HG03575 (cell line): ENCODE data around the gene ATRN.

ENCODE experiments used
- ATAC-seq: cut with Tn5 transposase; IDR thresholded peaks from one replicate; pipeline ENCODE4 v1.9.1; 2021; ENCODE audit not compliant: unreplicated experiment, insufficient number of reproducible peaks, low FRiP score; ENCODE audit errors: extremely low read depth

Gene ATRN

GRCh38 chr20:3680701-3681351, 210.0 kb downstream of the ATRN start:
- ATAC-seq, result no peak

GRCh38 chr20:3681352-3681930, 210.6 kb downstream of the ATRN start:
- ATAC-seq, result no peak

- no peak for ATAC-seq
These were observed 211.3 kb downstream of the ATRN start, which contains the start of gene ADAM33 for GRCh38 chr20:3681931-3682781. Gene ADAM33, minus strand, starts transcription at chr20:3682010. Its CDS starts 6 bp downstream, at chr20:3682004.

GRCh38 chr20:3685341-3685740, 214.5 kb downstream of the ATRN start:
- ATAC-seq, result no peak

GRCh38 chr20:3686421-3686820, 215.6 kb downstream of the ATRN start:
- no peak for ATAC-seq

GRCh38 chr20:3686867-3687321, 216.1 kb downstream of the ATRN start:
- no peak for ATAC-seq

GRCh38 chr20:3687655-3688054, 216.8 kb downstream of the ATRN start:
- ATAC-seq, result no peak

GRCh38 chr20:3689978-3690377, 219.2 kb downstream of the ATRN start:
- no peak for ATAC-seq

- ATAC-seq, result no peak
These were observed 219.6 kb downstream of the ATRN start for GRCh38 chr20:3690413-3690812.

- no peak for ATAC-seq
These were observed 220.5 kb downstream of the ATRN start for GRCh38 chr20:3691306-3691705.

- ATAC-seq, result no peak
These were observed 221.1 kb downstream of the ATRN start for GRCh38 chr20:3691897-3692296.

- ATAC-seq, result no peak
These were observed 222.0 kb downstream of the ATRN start for GRCh38 chr20:3692706-3693294.

GRCh38 chr20:3693376-3693775, 222.6 kb downstream of the ATRN start:
- no peak for ATAC-seq

- ATAC-seq, result no peak
These were observed 224.0 kb downstream of the ATRN start for GRCh38 chr20:3694864-3695263.

GRCh38 chr20:3696200-3696599, 225.4 kb downstream of the ATRN start:
- ATAC-seq, result no peak

- ATAC-seq, result no peak
These were observed 226.1 kb downstream of the ATRN start for GRCh38 chr20:3696745-3697587.

- no peak for ATAC-seq
These were observed 226.9 kb downstream of the ATRN start for GRCh38 chr20:3697588-3698305.

- ATAC-seq, result no peak
These were observed 227.8 kb downstream of the ATRN start for GRCh38 chr20:3698591-3699001.
